HuH-7 (cell line): ENCODE results near the gene PPARA.

Experiments
- DNase-seq: peaks from one replicate; pipeline ENCODE4 v3.0.0; 2011; ENCODE audit warnings: low spot score

The PPARA gene

GRCh38 chr22:46212195-46212594, 61.9 kb downstream of the PPARA start:
- DNase-seq, result no peak

GRCh38 chr22:46213052-46213451, 62.7 kb downstream of the PPARA start:
- no peak for DNase-seq

GRCh38 chr22:46214149-46214548, 63.8 kb downstream of the PPARA start:
- DNase-seq, result no peak

GRCh38 chr22:46214616-46215015, 64.3 kb downstream of the PPARA start:
- DNase-seq, result no peak

GRCh38 chr22:46219636-46220035, 69.3 kb downstream of the PPARA start:
- DNase-seq, result no peak

GRCh38 chr22:46220921-46221320, 70.6 kb downstream of the PPARA start:
- no peak for DNase-seq

- DNase-seq, result no peak
These were observed 73.9 kb downstream of the PPARA start for GRCh38 chr22:46224044-46224897.

GRCh38 chr22:46224898-46225290, 74.6 kb downstream of the PPARA start:
- DNase-seq, result no peak

GRCh38 chr22:46225631-46226030, 75.3 kb downstream of the PPARA start:
- no peak for DNase-seq

GRCh38 chr22:46226577-46226976, 76.3 kb downstream of the PPARA start:
- no peak for DNase-seq

GRCh38 chr22:46229701-46230100, 79.4 kb downstream of the PPARA start:
- DNase-seq, result no peak

- DNase-seq, result no peak
These were observed 80.1 kb downstream of the PPARA start for GRCh38 chr22:46230262-46230901.

- no peak for DNase-seq
These were observed 82.9 kb downstream of the PPARA start for GRCh38 chr22:46233231-46233630.

- no peak for DNase-seq
These were observed 84.6 kb downstream of the PPARA start for GRCh38 chr22:46234969-46235368.

GRCh38 chr22:46237453-46238124, 87.3 kb downstream of the PPARA start:
- DNase-seq, result no peak

- no peak for DNase-seq
These were observed 88.2 kb downstream of the PPARA start for GRCh38 chr22:46238541-46238940.

- DNase-seq, result no peak
These were observed 89.1 kb downstream of the PPARA start for GRCh38 chr22:46239261-46240048.

GRCh38 chr22:46240073-46240472, 89.7 kb downstream of the PPARA start:
- DNase-seq, result no peak

- no peak for DNase-seq
These were observed 90.2 kb downstream of the PPARA start for GRCh38 chr22:46240506-46240905.

GRCh38 chr22:46240907-46241306, 90.6 kb downstream of the PPARA start:
- peak; percentile 64 for DNase-seq

- DNase-seq, result no peak
These were observed 91.2 kb downstream of the PPARA start for GRCh38 chr22:46241396-46242007.

- no peak for DNase-seq
These were observed 91.8 kb downstream of the PPARA start for GRCh38 chr22:46242076-46242475.
